Epidermal melanocyte (primary cell): Measurements from ENCODE around the gene PDE4D.
A peak's percentile ranks its signal among the peaks of the same experiment; 100 is the strongest.

Source experiments
- DNase-seq: peaks from one replicate; pipeline ENCODE4 v3.0.0; 2011; ENCODE audit warnings: low spot score; ENCODE audit not compliant: insufficient read length

The PDE4D gene

GRCh38 chr5:59222687-59223511 is 670.6 kb downstream of the PDE4D start:
- DNase-seq, result no peak

GRCh38 chr5:59221769-59222168 is 671.8 kb downstream of the PDE4D start:
- DNase-seq, result no peak

GRCh38 chr5:59218424-59219045 is 675.0 kb downstream of the PDE4D start:
- no peak for DNase-seq

GRCh38 chr5:59216841-59217240 is 676.7 kb downstream of the PDE4D start:
- DNase-seq, result no peak

GRCh38 chr5:59212596-59212995 is 680.9 kb downstream of the PDE4D start:
- DNase-seq, result no peak

- DNase-seq, result no peak
Observed at GRCh38 chr5:59209758-59210359, 683.7 kb downstream of the PDE4D start.

GRCh38 chr5:59208474-59208873 is 685.1 kb downstream of the PDE4D start:
- no peak for DNase-seq

GRCh38 chr5:59207401-59207800 is 686.1 kb downstream of the PDE4D start:
- DNase-seq, result no peak

- no peak for DNase-seq
Observed at GRCh38 chr5:59206132-59206581, 687.4 kb downstream of the PDE4D start.

GRCh38 chr5:59204114-59204897 is 689.2 kb downstream of the PDE4D start:
- no peak for DNase-seq

GRCh38 chr5:59199868-59200267 is 693.7 kb downstream of the PDE4D start:
- DNase-seq, result no peak

- DNase-seq, result no peak
Observed at GRCh38 chr5:59198832-59199231, 694.7 kb downstream of the PDE4D start.

- DNase-seq, result no peak
Observed at GRCh38 chr5:59198365-59198764, 695.2 kb downstream of the PDE4D start.

- no peak for DNase-seq
Observed at GRCh38 chr5:59197911-59198310, 695.6 kb downstream of the PDE4D start.

- peak; percentile 42 for DNase-seq
Observed at GRCh38 chr5:59193616-59194319, 699.8 kb downstream of the PDE4D start.

- DNase-seq, result no peak
Observed at GRCh38 chr5:59190746-59191145, 702.8 kb downstream of the PDE4D start.

- no peak for DNase-seq
Observed at GRCh38 chr5:59189472-59190244, 703.9 kb downstream of the PDE4D start.

- peak; percentile 55 for DNase-seq
Observed at GRCh38 chr5:59188419-59189225, 704.9 kb downstream of the PDE4D start.

- DNase-seq, result no peak
Observed at GRCh38 chr5:59187857-59188256, 705.7 kb downstream of the PDE4D start.
